Breast epithelium (tissue), 4 donors: ENCODE data around the gene GNAO1. TPM values are rescaled to one million over a fixed set of nuclear protein-coding genes. Genes with fewer than 3 reads are reported as not detected.

Experiments
- DNase-seq, 2 donors: peaks; one replicate each; pipeline ENCODE4 v3.0.0-alpha.2; 2019; ENCODE audit warnings: low spot score in 2 of 2
- H3K27ac ChIP-seq, 2 donors: fragments of 200-600 bp; sonication (generic) in 1 of 2; one replicate each; pipeline ENCODE4 v1.5.1; 2016 to 2019; ENCODE audit warnings: mild to moderate bottlenecking in 1 of 2
- H3K27me3 ChIP-seq, 2 donors: fragments of 200-600 bp; sonication (generic) in 1 of 2; one replicate each; pipeline versions ENCODE4 v1.5.1 to v1.6.0; 2017 to 2019; ENCODE audit warnings: control low read depth in 1 of 2, mild to moderate bottlenecking in 1 of 2
- H3K36me3 ChIP-seq: fragments of 200-600 bp; one replicate; pipeline ENCODE4 v1.5.1; 2019
- H3K4me1 ChIP-seq, 2 donors: fragments of 200-600 bp; sonication (generic); one replicate each; pipeline ENCODE4 v1.5.1; 2016 to 2019; ENCODE audit warnings: control low read depth in 1 of 2
- H3K4me3 ChIP-seq, 3 donors: fragments of 200-600 bp; sonication (generic); 1 replicate in 2 of 3; 2 replicates in 1 of 3; pipeline ENCODE4 v1.5.1; 2016 to 2019; ENCODE audit warnings: mild to moderate bottlenecking in 3 of 3, moderate library complexity in 2 of 3
- H3K9me3 ChIP-seq, 2 donors: fragments of 200-600 bp; sonication (generic) in 1 of 2; one replicate each; pipeline ENCODE4 v1.5.1; 2016 to 2019; ENCODE audit warnings: control low read depth in 1 of 2
- CTCF ChIP-seq, 3 donors: fragments of 450-650 bp; IDR thresholded peaks; one replicate each; pipeline ENCODE4 v1.5.1; 2016 to 2017; ENCODE audit warnings: antibody characterized with exemption in 3 of 3, mild to moderate bottlenecking in 3 of 3, moderate library complexity in 3 of 3
- POLR2A ChIP-seq: fragments of 450-650 bp; IDR thresholded peaks from one replicate; pipeline ENCODE4 v1.6.1; 2016; ENCODE audit warnings: antibody characterized with exemption, mild to moderate bottlenecking, moderate library complexity
- POLR2AphosphoS5 ChIP-seq, 3 donors: sonication (generic); formaldehyde crosslinking; IDR thresholded peaks; one replicate each; pipeline ENCODE4 v1.6.1; 2017; ENCODE audit warnings: antibody characterized with exemption in 3 of 3
- intact Hi-C: fragments of 100-400 bp; cut with DNase I; formaldehyde crosslinking; loops from one replicate; pipeline ENCODE4 v1.15.1; 2023; ENCODE audit warnings: low total_unique reads
- total RNA-seq, 3 donors: library from RNA; depleted of rRNA; stranded (reverse); fragments of >200 nt; gene quantifications; one replicate each; pipeline ENCODE4 v1.1.0, GENCODE V29; 2016

GNAO1 gene
- total RNA-seq, 3 donors from 2014 or later = 0.96 to 1.9 (median 0.98) TPM

- DNase-seq = no peak
- H3K4me3 ChIP-seq = no peak overlapping the region
- TF ChIP-seq POLR2AphosphoS5 (IDR thresholded peaks at IDR 0.05) (no peak), CTCF (IDR thresholded peaks at IDR 0.05) (no peak), POLR2A (no peak)
- H3K36me3 ChIP-seq = no peaks in the 10 kb centered on the region
- intact Hi-C loops = no loop called here
- no peaks in the 10 kb centered on the region for H3K4me1 ChIP-seq
- no peak overlapping the region for H3K27ac ChIP-seq
- no peaks in the 10 kb centered on the region for H3K27me3 ChIP-seq
- H3K9me3 ChIP-seq = no peaks in the 10 kb centered on the region
Measured at GRCh38 chr16:56237451-56237930, 46.2 kb downstream of the GNAO1 start.

GRCh38 chr16:56238188-56238587, 46.9 kb downstream of the GNAO1 start:
- no peak for DNase-seq
- Histone ChIP-seq H3K4me1 (no peaks in the 10 kb centered on the region), H3K27me3 (no peaks in the 10 kb centered on the region), H3K4me3 (no peak overlapping the region), H3K27ac (no peak overlapping the region), H3K36me3 (no peaks in the 10 kb centered on the region), H3K9me3 (no peaks in the 10 kb centered on the region)
- TF ChIP-seq CTCF (IDR thresholded peaks at IDR 0.05) (no peak), POLR2A (no peak), POLR2AphosphoS5 (IDR thresholded peaks at IDR 0.05) (no peak)
- intact Hi-C loops = no loop called here

- H3K4me3 ChIP-seq = no peak overlapping the region
- no peaks in the 10 kb centered on the region for H3K9me3 ChIP-seq
- H3K27ac ChIP-seq = no peak overlapping the region
- TF ChIP-seq POLR2A = no peak
- no peak for TF ChIP-seq POLR2AphosphoS5 (IDR thresholded peaks at IDR 0.05)
- TF ChIP-seq CTCF (IDR thresholded peaks at IDR 0.05) = no peak
- H3K36me3 ChIP-seq = no peaks in the 10 kb centered on the region
- DNase-seq = no peak
- no peaks in the 10 kb centered on the region for H3K4me1 ChIP-seq
- intact Hi-C loops = no loop called here
- no peaks in the 10 kb centered on the region for H3K27me3 ChIP-seq
Measured at GRCh38 chr16:56241596-56241995, 50.3 kb downstream of the GNAO1 start.

- intact Hi-C loops = no loop called here
- no peaks in the 10 kb centered on the region for H3K4me1 ChIP-seq
- DNase-seq = no peak
- no peaks in the 10 kb centered on the region for H3K36me3 ChIP-seq
- H3K9me3 ChIP-seq = no peaks in the 10 kb centered on the region
- H3K27ac ChIP-seq = no peak overlapping the region
- H3K27me3 ChIP-seq = no peaks in the 10 kb centered on the region
- H3K4me3 ChIP-seq = no peak overlapping the region
- no peak for TF ChIP-seq POLR2AphosphoS5 (IDR thresholded peaks at IDR 0.05)
- no peak for TF ChIP-seq POLR2A
- TF ChIP-seq CTCF (IDR thresholded peaks at IDR 0.05) = no peak
Measured at GRCh38 chr16:56242740-56243139, 51.5 kb downstream of the GNAO1 start.

- intact Hi-C loops = no loop called here
- H3K36me3 ChIP-seq = no peaks in the 10 kb centered on the region
- TF ChIP-seq POLR2A (no peak), POLR2AphosphoS5 (IDR thresholded peaks at IDR 0.05) (no peak)
- no peaks in the 10 kb centered on the region for H3K27me3 ChIP-seq
- no peaks in the 10 kb centered on the region for H3K4me1 ChIP-seq
- no peak overlapping the region for H3K4me3 ChIP-seq
- H3K9me3 ChIP-seq = no peaks in the 10 kb centered on the region
- H3K27ac ChIP-seq = no peak overlapping the region
- DNase-seq = no peak
Measured at GRCh38 chr16:56244612-56245011, 53.3 kb downstream of the GNAO1 start.

- TF ChIP-seq POLR2A = no peak
- TF ChIP-seq POLR2AphosphoS5 (IDR thresholded peaks at IDR 0.05) = no peak
- TF ChIP-seq CTCF (IDR thresholded peaks at IDR 0.05) = no peak
- DNase-seq = no peak
- intact Hi-C loops = no loop called here
Measured at GRCh38 chr16:56245197-56245596, 53.9 kb downstream of the GNAO1 start.

More at GRCh38 chr16:56245197-56245596, 53.9 kb downstream of the GNAO1 start:
- Histone ChIP-seq H3K4me3 (no peak overlapping the region), H3K27ac (peak overlapping the region in 1 of 2 donors; percentile 30), H3K9me3 (no peaks in the 10 kb centered on the region), H3K36me3 (no peaks in the 10 kb centered on the region), H3K27me3 (no peaks in the 10 kb centered on the region), H3K4me1 (no peaks in the 10 kb centered on the region)
